GOT3 (cell line): ENCODE measurements around the gene SRXN1.
"Not testable (repeated sequence)": the region's sequence is repeated elsewhere in the genome, so short reads cannot be mapped to it uniquely, and the experiment has no call there.

Source experiments
- DNase-seq: peaks from one replicate; lab custom pipeline; 2025; ENCODE audit warnings: mixed read lengths; lab: John Stamatoyannopoulos, UW

SRXN1 gene

DNA sequence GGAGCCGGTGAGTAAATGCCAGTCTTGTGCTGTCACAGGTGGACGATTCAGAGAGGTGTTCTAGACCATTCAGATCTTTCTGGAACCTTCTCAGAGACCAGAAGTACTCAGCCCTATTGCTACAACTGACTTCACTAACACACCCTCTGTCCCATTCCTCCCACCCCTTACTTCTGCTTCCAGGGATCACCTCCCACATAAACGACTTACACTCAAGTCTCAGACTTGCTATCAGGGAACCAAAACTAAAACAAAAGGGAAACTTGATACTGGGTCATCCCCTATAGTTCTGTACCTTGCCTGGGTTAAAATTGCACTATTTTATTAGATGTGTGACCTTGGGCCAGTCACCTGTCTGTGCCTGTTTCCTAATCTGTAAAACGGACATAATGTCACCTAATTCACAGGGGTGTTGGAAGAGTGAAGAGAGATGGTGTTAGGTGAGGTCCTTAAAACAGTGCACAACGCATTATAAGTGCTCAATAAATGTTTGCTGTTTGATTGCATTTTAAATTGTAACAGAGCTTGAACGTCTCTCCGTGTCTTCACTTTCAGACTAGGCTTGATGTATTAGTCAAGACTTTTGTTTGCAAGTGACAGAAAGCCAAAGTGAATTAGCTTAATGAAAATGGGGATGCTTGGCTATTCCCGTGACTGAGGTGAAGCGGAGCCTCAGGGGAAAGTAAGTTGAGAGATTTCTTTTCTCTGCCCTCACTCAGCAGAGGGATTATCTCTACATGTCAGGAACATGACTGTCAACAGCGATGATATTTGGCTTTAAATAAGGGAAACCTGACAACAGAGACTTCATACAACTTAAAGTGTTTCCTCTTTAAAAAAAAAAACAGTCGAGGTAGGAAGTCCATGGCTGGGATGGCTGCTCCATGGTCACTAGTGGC lies 3.0 kb upstream of the SRXN1 start:
- DNase-seq: no peak

DNA sequence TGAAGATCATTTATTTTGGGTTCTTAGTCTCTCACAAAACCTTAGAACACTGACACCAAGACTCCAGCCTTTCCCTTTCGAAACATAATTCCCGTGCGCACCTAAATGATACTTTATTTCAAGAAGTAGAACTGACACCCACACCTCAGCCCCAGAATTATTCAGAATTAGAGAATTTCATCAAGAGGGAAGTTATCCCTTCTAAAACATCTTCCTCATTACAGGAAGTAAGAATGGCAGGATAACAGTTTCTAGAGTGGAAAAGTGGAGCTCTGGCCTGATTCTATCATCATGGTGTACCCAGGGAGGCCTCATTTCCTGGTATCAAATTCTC lies 1.4 kb upstream of the SRXN1 start:
- no peak for DNase-seq

DNA sequence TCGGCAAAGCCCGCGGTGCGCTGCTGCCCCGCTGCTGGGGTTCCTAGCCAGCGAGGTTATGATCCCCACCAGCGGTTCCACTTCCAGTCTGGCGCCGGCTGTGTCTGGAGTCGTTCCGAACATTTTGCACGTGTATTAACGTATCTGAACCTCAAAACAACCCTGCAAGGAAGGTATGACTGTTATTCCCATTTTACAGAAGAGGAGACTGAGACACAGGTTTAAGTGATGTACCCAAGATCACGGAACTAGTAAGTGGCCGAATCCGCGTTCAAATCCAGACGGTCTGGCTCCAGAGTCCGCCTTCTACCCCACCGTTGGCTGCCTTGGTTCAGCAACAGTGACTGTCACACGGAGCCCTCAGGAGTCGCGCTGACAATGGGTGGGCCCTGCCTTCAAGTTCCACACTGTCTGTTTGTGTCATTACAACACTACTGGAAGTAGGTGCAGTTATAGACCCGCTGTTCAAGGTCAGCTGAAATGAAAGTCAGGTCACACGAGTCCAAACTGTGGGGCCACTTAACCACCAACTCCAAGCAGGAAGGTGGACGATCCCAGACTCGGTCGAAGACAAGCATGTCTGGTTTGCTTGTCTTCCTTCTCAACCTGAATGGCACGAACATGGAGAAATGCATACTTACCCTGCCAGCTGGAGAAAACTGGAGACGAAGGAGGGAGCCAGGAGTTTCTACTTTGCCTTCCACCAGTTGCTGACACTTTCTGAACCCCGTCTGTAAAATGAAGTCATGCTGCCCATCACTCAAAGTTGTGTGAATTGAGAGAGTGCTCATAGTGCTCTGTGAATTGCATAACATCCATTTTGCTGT lies 803 bp upstream of the SRXN1 start:
- DNase-seq: no peak

DNA sequence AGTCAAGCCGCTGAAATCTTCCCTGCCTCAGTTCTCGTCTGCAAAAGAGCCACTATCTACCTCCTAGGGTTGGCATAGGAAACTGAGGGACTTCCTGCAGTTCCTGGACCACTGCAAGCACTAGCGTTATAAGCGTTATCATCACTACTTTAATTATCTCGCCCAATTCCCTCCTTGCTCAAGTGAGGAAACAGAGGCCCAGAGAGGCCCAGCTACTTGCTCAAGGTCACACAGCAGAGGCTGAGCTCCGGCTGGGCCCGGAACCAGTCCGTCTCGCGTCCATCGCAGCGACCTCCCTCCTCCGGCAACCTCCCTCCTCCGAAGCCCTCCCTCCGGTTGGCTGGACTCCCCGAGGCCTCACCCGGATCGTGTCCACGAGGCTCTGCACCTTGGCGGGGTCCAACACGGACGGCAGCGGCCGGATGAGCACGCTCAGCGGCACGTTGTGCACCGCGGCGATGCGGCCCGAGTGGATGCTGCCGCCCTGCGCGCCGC lies 338 bp downstream of the SRXN1 start:
- no peak for DNase-seq

DNA sequence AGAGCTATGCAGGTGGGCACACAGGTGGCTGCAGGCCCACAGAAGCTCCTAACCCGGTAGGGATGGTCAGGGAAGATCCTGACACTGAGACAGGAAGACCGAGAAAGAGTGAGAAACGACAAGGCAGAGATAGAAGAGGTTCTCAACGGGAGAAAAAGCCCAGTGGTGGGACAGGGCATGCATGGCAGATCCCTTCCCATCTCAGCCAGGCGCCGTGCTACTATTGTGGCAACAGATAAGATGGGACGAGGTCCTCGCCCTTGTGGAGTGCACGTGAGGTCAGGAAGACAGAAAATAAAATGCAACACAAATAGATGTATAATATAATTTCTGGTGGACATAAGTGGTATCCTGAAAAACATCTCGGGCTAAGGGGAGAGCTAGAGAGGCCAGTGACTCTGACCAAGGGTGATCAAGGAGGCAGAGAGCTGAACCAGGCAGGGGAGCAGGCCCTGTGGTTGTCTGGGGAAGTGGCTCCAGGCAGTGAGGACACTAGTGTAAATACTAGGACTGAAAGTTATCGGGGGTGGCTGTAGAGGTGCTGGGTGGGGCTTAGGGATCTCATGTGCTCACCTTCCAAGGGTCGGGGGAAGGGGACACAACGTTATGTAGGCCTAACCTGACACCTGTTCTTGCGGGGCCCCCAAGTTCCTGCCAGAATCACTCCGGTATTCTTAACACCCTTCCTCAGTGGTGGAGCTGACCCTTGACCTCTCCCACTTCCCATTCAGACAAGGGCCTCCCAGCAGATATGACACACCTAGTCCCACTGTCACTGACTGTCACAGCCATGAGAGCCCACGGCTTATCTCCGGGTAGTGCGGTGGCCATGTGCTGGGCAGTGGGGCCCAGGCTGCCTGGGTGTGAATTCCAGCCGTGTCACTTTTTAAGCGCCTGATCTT lies 1.0 kb downstream of the SRXN1 start:
- DNase-seq: no peak

DNA sequence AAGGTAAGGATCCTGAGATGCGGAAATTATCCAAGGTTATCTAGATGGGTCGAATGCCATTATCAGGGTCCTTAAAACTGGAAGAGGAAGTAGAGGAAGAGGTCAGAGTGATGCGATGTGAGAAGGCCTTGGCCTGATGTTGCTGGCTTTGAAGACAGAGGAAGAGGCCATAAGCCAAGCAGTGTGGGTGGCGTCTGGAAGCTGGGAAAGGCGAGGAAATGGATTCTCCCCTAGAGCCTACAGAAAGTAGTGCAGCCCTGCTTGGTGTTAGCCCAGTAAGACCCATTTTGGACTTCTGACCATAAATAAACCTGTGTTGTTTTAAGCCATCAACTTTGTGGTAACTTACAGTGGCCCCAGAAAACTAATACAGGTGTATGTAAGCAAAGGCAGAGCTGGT lies 2.0 kb downstream of the SRXN1 start:
- DNase-seq: no peak

DNA sequence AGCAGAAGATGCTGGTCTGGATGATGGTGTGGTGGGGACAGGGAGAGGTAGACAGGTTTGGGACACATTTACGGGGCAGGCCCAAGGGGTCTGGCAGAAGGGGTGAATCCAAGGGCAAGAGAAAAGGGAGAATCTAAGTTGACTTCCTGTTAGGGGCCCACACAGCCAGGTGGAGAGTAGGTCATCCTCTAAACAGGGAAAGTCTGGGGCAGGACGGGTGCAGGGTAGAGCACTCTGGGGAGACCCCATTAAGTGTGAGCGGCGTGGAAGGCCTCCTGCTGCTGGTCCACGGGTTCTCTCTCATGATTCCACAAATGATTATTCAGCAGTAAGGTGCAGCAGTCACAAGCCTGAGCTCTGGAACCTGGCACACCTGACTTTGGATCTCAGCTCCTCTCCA lies 2.7 kb downstream of the SRXN1 start:
- DNase-seq: no peak

DNA sequence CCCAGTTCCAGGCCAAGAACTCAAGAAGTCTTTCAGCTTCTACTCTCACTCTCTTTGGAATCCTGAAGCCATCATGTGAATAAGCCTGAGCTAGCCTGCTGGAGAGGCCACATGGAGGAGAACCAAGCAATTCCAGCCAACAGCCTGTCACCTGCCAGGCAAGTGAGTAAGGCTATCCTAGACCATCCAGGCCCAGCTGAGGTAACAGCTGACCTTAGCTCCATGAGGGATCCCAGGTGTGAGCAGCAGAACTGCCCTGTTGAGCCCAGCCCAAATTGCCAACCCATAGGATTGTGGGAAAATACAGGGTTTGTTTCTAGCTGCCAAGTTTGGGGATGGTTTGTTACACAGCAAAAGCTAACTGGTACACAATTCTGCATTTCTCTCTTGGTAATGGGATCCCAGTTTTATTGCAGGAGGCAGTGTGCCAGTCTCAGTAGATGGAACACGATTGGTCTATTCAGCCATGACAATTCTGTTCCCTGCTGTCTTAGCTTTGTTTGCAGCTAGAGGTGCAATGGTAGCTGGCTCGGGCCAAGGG lies 5.5 kb downstream of the SRXN1 start:
- DNase-seq: no peak

DNA sequence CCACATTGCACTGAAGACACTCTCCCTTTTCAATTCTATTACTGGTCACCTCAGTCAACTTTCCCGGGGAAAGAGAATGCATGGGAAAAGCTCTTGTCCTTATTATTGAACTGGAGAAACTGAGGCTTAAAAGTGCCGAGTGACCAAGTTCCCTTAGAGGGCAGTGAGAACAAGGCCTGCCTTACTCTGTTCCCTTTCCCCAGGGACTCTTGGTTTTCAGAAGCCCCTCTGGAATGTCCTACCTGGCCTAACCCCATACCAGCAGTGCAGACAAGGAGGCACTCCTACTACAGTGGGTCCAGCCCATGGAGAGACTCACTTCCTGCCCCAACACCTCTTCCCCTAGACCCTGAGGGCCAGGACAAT lies 6.1 kb downstream of the SRXN1 start:
- no peak for DNase-seq

DNA sequence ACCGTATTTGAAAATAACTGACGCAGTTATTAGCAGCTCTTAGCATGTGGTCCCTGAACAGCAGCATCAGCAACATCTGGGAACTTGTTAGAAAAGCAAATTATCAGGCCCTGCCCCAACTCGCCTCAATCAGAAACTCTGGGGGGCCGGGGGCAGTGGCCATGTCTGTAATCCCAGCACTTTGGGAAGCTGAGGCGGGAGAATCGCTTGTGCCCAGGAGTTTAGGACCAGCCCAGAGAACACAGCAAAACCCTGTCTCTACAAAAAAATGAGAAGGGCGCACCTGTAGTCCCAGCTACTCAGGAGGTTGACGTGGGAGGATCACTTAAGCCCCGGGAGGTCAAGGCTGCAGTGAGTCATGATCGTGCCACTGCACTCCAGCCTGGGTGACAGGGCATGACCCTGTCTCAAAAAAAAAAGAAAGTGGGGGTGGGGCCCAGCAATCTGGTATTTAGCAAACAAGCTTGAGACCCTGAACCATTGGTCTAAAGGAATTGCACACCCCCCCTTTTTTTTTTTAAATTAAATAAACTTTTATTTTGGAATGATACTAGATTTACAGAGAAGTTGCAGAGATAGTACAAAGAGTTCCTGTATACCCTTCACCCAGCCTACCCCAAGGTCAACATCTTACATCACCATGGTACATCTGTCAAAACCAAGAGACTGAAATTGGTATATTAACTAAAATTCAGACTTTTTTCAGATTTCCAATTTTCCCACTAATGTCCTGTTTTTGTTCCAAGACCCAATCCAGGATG lies 6.7 kb downstream of the SRXN1 start:
- DNase-seq: no peak

DNA sequence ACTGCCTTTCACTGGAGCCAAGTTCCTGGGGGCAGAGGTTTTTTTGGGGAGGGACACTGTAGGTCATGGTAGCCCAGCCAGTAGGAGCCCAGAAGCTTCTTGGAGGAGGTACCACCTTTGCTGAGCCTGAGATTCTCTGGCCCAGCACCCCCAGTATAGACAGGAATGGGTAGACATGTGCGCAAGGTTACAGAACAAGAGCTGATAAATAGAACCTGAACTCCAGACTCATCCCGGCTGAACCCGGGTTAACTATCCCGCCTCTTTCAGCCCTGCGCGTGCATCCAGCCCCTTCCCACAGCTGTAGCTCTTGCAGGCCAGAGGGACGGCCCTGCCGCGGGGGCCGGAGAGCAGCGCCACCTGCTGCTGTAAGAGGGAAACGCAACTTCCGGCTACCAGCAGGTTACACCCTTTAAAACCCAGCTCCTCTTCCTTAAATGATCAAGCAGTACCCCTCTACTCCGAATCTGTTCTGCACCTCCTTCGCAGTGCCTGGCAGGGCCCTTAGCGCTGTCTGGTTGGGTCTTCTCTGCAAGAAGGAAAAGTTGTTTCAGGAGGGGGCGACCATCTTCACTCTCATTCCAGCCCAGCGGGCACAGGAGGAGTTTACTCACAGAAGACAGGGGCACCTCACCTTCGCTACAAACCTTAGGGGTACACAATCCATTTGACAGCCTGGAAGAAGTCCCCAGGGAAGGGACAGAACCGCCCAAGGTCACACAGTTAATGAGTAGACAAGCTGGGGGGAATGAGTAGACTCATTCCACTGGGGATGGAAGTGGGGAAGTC lies 7.5 kb downstream of the SRXN1 start:
- peak; percentile 23 for DNase-seq

DNA sequence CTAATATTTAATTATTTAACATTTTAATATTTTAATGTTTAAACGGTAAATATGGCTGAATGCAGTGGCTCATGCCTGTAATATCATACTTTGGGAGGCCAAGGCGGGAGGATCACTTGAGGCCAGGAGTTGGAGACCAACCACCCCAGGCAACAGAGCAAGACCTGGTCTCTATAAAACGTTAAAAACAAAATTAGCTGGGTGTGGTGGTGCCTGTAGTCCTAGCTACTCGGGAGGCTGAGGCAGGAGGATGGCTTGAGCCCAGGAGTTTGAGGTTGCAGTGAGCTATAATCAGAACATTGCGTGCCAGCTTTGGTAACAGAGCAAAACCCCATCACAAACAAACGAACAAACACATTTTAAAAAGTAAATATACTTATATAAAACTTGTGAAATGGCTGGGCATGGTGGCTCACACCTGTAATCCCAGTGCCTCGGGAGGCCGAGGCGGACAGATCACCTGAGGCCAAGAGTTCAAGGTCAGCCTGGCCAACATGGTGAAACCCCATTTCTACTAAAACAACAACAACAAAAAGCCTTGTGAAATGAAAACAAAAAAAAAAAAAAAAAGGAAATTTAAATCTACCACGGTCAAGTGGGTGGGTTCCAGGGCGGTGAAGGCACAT lies 8.2 kb downstream of the SRXN1 start:
- no peak for DNase-seq

DNA sequence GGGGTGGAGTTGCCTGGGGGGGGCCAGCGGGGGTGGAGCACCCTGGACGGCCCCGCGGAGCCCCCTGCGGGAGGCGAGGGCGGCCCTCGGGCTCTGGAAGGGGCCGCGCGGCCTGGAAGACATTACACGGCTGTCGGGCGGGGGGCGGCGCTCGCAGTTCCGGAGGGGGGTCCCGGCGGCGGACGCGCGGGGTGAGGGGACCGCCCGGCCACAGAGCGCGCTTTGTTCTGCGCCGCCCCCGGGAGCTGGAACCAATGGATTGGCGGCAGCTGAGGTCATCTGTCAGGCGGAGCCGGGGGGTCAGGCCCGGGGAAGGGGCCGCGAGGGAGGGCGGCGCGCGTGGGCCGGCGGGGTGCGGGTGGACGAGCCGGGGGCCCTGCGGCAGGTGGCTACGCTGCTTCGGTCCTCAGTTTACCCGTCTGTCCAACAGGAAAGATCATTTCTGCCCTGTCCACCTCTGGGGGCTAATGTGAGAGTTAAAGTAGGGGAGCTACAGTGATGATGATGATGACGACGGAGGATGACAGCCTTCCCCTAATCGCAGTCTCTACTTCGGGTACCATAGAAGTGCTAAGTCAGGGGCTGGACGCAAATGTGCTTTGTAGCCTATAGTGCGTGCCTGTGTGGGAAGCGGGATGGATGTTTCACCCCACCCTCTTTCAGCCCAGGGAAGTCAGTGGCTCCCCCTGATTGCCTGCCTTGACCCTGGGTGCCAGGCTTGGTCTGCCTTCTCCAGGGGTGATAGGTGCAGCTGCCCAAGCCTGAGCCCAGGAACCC lies 10.4 kb downstream of the SRXN1 start:
- no peak for DNase-seq

DNA sequence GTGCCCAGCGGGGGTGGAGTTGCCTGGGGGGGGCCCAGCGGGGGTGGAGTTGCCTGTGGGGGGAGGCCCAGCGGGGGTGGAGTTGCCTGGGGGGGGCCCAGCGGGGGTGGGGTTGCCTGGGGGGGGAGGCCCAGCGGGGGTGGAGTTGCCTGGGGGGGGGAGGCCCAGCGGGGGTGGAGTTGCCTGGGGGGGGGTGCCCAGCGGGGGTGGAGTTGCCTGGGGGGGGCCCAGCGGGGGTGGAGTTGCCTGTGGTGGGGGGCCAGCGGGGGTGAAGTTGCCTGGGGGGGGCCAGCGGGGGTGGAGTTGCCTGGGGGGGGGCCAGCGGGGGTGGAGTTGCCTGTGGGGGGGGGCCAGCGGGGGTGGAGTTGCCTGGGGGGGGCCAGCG lies 11.0 kb downstream of the SRXN1 start:
- DNase-seq: not testable (repeated sequence)

DNA sequence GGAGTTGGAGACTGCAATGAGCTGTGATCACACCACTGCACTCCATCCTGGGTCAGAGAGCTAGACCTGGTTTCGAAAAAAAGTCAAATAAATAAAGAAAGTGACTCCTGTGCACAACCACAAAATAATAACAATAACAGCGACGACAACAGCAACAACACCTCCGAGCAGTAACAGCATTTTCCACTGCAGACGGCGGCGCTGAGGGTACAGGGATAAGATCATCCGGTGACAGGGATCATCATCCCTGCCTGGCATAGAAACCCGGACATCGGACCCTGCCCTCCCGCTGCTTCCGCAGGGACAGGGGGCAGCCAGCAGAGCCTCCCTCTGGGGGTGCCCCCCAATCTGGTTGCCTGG lies 11.5 kb downstream of the SRXN1 start:
- DNase-seq: no peak

DNA sequence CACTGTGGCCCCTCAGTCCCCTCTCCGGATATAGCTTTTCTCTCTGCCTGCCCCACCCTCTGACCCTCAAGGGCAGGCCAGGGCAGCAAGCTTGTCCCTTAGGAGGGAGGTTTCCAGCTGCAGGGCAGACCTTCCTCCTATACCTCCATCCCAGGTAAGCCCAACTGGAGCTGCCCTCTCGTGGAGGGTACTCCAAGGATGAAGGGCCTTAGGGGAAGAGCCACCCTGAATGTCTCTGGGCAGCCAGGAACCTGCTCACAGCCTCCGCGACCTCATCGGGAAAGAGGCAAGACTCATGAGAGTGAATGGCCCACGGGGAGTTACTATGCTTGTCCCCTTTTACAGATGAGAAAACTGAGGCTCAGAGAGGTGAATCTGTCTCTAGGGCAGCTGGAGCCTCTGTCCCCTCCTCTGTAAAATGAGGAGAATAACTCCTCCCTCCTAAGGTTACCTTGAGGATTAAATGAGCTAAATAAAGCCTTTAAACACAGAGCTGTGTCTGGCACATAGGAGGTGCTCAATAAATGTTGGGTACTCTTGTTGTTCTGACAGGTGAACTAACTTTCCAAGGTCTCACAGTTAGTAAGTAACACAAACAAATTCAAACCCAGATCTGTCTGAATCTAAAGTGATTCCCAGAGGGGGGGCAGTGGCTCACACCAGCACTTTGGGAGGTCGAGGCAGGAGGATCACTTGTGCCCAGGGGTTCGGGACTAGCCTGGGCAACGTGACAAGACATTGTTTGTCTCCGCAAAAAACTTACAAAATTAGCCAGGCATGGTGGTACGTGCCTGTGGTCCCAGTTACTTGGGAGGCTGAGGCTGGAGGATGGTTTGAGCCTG lies 12.1 kb downstream of the SRXN1 start:
- DNase-seq: no peak

DNA sequence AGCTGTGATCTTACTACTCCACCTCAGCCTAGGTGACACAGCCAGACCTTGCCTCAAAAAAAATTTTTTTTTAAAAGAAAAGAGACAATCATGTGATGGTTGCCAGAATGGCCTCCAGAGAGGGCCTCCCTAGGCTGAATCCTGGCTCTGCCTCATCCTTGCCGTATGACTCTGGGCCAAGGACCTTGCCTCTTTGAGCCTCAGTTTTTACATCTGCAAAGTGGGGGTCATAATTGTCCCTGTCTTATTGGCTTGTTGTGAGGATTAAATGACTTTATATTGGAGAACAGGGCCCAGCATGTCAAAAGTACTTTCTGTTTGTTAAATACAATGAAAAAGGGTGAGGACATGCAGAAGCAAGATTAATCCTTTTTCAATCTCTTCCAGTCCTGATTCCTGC lies 14.4 kb downstream of the SRXN1 start:
- no peak for DNase-seq

DNA sequence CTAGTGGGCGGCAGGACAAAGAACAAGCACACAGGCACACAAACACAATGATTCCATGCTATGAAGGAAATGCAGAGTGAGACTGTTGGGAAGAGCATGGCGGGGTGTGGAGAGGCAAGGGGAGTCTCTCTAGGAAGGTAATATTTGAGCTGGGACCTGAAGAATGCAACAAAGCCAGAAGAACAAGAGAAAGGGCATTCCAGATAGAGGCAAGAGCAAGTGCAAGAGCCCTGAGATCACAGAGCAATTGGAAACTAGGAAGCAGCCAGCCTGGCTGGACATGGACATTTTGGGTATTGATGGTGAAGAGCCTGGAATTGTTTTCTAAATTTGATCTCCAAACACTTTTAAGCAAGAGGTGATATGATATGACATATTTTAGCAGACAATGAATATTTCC lies 15.4 kb downstream of the SRXN1 start:
- no peak for DNase-seq
